Stromal cell of bone marrow (primary cell): ENCODE results near the gene SMIM35.

ENCODE experiments used
- DNase-seq: peaks from one replicate; pipeline ENCODE4 v3.0.0-alpha.2; 2012; ENCODE audit warnings: low read depth

Gene SMIM35

DNA sequence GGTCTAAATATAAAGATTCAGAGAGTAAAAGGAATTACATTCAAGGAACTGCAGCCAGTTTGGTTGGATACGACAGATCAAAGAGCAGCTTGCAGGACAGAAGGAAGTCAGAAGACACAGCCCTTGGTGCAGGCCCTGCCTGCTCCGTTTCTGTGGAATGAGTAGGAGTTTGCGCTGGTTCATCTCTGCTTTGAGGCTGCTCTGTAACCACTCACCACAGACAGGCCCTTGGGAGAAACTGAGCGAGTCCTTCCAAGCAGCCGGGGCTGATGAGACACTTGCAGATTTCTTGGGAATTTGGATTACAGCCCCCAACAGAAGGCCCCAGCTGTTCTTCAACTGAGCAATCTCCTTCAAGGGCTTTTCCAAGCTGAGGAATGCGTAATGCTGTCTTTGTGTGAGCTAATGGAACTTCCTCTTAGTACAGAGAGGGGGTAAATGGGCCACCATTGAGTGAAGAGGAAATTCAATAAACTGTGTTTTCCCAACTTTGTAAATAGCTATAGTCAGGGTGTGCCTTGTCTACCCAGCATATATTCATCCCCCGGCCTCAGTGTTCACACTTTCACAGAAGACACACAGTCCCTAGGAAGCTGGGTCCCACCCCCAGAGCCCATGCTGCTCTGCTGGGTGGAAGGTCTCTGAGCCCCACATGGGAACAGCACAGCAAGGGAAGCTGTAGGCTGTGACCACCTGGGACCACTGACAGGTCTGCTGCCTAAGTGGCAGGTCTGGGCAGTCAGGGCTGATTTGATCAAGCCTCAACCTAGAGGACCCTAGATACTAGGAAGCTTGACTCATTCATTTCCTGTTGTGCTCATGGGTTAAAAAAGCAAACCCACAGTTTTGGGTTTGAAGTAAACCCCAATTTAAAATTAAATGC, 84.0 kb downstream of the SMIM35 start:
- DNase-seq = no peak

- no peak for DNase-seq
These were observed 84.7 kb downstream of the SMIM35 start for GRCh38 chr11:118002010-118002540.

- DNase-seq = no peak
These were observed 85.2 kb downstream of the SMIM35 start for GRCh38 chr11:118001494-118001971.

DNA sequence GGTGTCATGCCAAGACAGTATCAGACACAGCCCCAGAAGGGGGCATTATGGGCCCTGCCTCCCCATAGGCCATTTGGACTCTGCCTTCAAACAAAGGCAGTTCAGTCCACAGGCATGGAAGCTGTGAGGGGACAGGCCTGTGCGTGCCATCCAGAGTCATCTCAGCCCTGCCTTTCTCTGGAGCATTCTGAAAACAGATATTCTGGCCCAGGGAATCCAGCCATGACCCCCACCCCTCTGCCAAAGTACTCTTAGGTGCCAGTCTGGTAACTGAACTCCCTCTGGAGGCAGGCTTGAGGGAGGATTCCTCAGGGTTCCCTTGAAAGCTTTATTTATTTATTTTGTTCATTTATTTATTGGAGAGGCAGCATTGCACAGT, 85.9 kb downstream of the SMIM35 start:
- DNase-seq = no peak

DNA sequence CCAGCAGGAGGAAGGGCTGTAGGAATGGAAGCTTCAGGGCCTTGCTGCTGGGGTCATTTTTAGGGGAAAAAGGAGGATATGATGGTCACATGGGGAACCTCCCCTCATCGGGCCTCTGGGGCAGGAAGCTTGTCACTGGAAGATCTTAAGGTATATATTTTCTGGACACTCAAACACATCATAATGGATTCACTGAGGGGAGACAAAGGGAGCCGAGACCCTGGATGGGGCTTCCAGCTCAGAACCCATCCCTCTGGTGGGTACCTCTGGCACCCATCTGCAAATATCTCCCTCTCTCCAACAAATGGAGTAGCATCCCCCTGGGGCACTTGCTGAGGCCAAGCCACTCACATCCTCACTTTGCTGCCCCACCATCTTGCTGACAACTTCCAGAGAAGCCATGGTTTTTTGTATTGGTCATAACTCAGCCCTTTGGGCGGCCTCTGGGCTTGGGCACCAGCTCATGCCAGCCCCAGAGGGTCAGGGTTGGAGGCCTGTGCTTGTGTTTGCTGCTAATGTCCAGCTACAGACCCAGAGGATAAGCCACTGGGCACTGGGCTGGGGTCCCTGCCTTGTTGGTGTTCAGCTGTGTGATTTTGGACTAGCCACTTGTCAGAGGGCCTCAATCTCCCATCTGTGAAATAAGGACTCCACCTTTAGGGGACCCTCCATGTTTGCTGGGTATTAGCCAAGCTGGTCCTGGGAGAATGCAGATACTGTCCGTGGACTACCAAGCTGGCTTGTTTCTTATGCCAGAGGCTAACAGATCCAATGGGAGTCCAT, 86.5 kb downstream of the SMIM35 start:
- DNase-seq = no peak

DNA sequence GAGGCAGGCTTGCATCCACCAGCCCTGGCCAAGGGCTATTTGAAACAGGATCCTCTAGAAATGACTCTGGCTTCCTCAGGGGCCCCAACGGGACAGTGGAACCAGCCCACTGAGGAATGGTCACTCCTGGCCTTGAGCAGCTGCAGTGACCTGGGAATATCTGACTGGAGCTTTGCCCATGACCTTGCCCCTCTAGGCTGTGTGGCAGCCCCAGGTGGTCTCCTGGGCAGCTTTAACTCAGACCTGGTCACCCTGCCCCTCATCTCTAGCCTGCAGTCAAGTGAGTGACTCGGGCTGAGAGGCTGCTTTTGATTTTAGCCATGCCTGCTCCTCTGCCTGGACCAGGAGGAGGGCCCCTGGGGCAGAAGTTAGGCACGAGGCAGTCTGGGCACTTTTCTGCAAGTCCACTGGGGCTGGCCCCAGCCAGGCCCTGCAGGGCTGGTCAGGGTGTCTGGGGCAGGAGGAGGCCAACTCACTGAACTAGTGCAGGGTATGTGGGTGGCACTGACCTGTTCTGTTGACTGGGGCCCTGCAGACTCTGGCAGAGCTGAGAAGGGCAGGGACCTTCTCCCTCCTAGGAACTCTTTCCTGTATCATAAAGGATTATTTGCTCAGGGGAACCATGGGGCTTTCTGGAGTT, 87.3 kb downstream of the SMIM35 start:
- no peak for DNase-seq

DNA sequence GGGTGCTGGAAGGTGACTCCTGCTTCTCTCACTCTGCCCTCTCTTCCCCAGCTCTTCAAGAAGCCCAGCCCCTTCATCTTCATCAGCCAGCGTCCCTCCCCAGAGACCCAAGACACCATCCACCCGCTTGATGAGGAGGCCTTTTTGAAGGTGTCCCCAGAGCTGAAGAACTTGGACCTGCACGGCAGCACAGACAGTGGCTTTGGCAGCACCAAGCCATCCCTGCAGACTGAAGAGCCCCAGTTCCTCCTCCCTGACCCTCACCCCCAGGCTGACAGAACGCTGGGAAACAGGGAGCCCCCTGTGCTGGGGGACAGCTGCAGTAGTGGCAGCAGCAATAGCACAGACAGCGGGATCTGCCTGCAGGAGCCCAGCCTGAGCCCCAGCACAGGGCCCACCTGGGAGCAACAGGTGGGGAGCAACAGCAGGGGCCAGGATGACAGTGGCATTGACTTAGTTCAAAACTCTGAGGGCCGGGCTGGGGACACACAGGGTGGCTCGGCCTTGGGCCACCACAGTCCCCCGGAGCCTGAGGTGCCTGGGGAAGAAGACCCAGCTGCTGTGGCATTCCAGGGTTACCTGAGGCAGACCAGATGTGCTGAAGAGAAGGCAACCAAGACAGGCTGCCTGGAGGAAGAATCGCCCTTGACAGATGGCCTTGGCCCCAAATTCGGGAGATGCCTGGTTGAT, 88.0 kb downstream of the SMIM35 start:
- DNase-seq = no peak

DNA sequence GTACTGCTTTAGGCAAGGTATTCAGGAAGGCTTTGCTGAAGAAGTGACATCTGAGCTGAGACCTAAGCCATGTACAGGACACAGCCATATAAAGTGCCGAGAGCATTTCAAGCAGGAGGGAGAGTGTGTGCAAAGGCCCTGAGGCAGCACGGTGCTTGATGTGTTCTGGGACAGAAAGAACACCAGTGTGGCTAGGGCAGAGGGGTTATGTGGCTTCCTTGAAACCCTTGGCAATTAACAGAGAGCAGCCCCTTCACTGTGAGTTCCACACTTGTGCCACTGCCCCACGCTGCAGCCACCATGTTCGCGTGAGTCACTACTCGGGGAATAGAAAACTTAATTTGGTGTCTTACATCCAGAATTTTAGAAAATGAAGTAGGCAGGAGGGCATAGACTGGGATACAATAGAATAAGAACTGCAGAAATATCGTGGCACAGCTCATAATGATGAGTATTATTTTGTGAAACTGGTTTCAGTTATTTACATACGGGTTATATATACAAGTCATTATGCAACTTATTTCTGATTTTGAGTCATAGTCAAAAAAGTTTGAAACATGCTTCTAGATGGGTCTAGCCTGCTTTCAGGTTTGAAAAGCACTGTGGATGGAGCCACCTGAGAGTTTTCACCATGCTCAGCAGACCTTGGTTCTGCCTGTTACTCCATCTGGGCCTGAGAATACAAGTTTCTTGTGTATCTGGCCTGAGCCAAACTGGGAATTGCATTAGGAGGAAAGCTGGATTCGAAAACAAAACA, 88.8 kb downstream of the SMIM35 start:
- DNase-seq = no peak

DNA sequence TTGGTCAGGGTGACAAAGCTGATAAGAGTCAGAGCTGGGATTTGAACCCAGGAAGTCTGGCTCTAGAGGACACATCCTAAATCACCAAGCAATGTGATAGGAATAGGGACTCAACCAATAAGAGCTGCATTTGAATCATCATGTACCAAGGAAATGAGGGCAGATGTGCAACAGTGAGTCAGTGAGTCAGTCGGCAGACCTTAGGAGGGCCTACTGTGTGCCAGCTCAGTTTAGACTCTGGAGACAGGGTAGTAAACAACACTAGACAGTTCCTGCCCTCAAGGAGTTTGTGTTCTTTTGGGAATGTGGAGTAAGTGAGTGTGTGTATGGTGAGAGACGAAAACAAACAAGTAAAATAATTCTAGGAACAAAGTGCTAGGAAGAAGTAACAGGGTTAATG, 89.4 kb downstream of the SMIM35 start:
- DNase-seq = no peak

GRCh38 chr11:117996058-117996457, 90.7 kb downstream of the SMIM35 start:
- no peak for DNase-seq

DNA sequence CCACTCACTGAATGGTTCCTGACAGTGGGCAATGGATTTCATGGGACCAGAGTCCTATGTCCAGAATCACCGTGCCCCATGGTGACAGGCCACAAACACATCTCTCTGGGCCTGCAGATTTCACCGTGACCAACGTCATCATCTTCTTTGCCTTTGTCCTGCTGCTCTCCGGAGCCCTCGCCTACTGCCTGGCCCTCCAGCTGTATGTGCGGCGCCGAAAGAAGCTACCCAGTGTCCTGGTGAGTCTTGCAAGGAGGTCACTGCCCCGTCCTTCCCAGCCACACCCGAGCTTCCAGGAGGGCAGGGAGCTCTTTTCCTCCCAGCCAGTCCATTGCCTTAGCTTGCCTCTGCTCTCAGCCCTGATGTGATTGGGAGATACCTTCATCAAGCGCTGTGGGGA, 91.3 kb downstream of the SMIM35 start:
- DNase-seq = no peak

GRCh38 chr11:117993988-117994745, 92.6 kb downstream of the SMIM35 start:
- DNase-seq = no peak

DNA sequence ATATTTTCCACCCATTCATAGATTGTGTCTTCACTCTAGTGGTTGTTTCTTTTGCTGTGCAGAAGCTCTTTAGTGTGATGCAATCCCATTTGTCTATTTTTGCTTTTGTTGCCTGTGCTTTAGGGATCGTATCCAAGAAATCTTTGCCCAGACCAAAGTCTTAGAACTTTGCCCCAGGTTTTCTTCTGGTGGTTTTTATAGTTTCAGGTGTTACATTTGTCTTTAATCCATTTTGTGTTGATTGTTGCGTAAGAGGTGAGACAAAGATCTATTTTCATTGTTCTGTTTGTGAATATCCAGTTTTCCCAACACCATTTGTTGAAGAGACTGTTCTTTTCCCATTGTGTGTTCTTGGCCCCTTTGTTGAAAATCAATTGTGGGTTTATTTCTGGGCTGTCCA, 94.1 kb downstream of the SMIM35 start:
- no peak for DNase-seq

DNA sequence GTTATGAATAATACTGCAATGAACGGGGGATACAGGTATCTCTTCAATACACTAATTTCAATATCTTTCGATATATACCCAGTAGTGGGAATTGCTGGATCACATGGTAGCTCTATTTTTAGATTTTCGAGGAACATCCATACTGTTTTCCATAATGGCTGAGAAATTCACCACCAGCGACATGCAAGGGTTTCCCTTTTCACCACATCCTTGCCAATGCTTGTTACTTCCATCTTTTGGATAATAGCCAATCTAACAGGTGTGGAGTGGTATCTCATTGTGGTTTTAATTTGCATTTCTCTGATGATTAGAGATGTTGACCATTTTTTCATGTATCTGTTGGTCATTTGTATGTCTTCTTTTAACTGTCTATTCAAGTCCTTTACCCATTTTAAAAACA, 94.6 kb downstream of the SMIM35 start:
- DNase-seq = no peak

DNA sequence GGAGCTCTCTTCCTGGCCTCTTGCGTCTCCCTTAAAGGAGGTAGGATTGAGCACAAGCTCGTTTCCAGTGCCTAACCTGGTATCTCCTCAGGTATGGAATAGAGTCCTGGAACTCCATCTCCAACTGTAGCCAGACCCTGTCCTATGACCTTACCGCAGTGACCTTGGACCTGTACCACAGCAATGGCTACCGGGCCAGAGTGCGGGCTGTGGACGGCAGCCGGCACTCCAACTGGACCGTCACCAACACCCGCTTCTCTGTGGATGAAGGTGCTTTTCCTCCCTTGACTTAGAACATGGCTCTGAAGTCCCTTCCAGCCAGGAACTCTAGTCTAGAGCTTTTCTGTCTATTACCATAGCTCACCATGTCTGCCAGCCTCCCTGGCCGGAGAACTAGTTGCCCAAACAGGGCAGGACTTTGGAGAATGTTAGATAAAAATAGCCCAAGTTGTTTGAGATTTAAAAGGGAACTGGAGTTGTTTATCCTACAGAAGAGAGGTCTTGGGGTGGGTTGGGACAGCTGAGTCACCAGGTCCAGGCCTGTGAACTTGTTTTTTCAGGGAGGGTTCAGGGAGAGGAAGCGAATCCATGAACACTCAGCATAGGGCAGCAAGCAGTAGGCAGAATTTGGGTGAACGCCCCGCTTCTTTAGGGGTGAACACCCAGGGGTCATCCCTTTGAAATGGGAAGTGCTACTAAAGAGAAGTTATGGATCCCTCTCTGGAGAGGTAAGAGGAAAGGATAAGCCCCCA, 97.2 kb downstream of the SMIM35 start:
- no peak for DNase-seq

- DNase-seq = no peak
These were observed 99.7 kb downstream of the SMIM35 start for GRCh38 chr11:117986981-117987574.

DNA sequence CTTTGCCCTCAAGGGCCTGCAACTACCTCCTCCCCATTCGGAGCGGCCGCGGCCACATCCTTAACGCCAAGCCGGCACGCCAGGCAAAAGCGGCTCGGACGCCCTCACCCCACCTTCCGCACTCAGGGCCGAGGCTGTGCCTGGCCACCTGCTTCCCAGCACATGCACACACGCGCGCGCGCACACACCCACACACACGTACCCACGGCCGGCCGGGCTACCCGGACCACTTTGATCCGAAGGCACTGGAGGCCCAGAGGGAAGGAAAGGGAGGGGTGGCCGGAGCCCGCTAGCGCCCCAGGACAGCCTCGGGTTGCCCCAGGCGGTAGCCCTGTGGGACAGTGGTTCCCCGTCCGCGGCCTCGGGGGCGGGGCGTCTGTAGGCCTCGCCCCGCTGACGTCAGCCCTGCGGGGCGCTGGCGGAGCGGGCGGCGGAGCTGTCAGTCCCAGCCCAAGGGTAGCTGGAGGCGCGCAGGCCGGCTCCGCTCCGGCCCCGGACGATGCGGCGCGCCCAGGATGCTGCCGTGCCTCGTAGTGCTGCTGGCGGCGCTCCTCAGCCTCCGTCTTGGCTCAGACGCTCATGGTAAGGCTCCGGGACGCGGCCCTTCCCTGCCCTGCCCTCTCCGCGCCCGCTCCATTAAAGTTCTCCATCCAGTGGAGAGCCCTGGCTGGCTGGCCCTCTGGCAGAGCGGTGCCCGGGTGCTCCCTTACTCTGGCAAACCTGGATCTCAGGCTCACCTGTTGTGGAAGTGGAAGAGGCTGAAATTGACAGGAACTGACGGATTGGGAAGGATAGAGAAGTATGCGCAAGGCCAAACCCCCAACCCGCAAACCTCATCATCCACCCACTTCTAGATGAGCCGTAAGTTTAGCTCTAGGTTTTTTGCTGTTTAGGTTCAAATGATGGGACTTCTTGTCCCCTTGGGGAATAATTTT, 100.5 kb downstream of the SMIM35 start, which contains the start of gene IL10RA:
Gene IL10RA (plus strand): TSS at position 442 of the 935 bp plus-strand sequence. CDS start 74 bp downstream, at position 516.
- no peak for DNase-seq

DNA sequence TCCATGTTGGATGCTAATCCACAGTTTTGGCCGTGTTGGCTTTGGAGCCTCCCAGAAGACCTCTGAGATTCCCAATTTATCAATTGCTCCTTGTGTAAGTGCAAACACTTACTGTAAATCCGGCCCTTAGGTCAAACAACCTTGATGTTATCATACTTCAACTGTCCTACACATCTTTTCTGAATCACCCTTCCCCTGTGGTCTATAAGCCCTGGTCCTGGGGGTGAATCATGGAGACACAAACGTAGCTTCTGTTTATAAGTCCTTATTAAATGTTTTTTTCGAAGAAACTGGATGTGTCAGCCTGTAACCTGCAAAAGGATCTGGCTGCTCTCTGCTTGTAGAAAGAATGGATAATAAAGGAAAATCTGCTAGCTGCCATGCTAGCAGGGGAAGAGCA, 102.3 kb downstream of the SMIM35 start:
- DNase-seq = no peak
